ENCODE data around the gene COL23A1. TPM values are rescaled to one million over a fixed set of nuclear protein-coding genes. Genes with fewer than 3 reads are reported as not detected.

The COL23A1 gene
- total and polyA plus RNA-seq, 2 of the 13 experiments (the other 11 are each of a cell fraction or from before 2014, with no cell fraction given) = not detected

DNA sequence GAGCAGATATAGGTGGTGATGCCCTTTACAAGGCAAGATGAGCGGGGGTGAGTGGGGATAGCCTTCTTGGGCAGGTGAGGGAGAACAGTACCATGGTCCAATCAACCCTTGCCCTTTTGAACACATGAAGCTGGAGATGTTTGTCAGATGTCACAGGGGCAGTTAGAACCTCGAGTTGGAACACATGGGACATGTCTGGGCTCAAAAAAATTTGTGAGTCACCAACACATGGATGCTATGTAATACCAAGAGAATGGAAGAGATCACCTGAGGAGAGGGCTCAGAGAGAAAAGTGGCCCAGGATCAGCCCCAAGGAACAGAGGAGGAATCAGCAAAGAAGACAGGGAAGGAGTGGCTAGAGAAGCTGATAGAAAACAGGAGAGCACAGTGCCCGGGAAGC lies 362.3 kb downstream of the COL23A1 start:
- BruUV-seq (replicated peaks) = no TSS peak
- Histone ChIP-seq H4K20me1 (ENCODE audit: insufficient read depth, low read length) (no peaks in the 10 kb centered on the region), H3K9me3 (ENCODE audit: low read length) (no peaks in the 10 kb centered on the region), H3K4me2 (ENCODE audit: low read depth, low read length) (no peak overlapping the region), H3K9ac (ENCODE audit: insufficient read depth, low read depth, low read length) (no peak overlapping the region), H3K36me3 (replicated peaks in 1 of 2; ENCODE audit: control insufficient read depth in 1 of 2, insufficient read depth in 2 of 2, low read length in 2 of 2) (peaks cover 14 to 29% of the 10 kb centered on the region in 2 experiments; a peak in 4 of 5 replicates), H3K27ac (ENCODE audit: extremely low read length, insufficient read depth, low read length) (no peak overlapping the region), H3K4me3 (replicated peaks in 1 of 3; ENCODE audit: insufficient read depth in 1 of 3, low read depth in 2 of 3, low read length in 3 of 3) (no peak overlapping the region), H3K27me3 (ENCODE audit: control insufficient read depth in 1 of 2, insufficient read depth in 2 of 2, low read length in 2 of 2) (no peaks in the 10 kb centered on the region), H2AFZ (ENCODE audit: low read length) (no peak overlapping the region), H3K79me2 (ENCODE audit: insufficient read depth, low read length) (peaks cover 20% of the 10 kb centered on the region), H3K4me1 (ENCODE audit: insufficient read depth, low read length) (peaks cover 33% of the 10 kb centered on the region)
- FAIRE-seq (no peak), ATAC-seq (no peak), DNase-seq (ENCODE audit: low spot score) (no peak)
- no peak for TF ChIP-seq ZNF7 (CRISPR knock-in tag; IDR thresholded peaks at IDR 0.05)
- 0 out of 2 replicates have a peak, but pooled peaks have one; percentile 4 for TF ChIP-seq POLR2G (IDR thresholded peaks at IDR 0.05; ENCODE audit: low read depth, low read length)
- 81% methylated on average over 3 of the region's 3 CpGs for WGBS (ENCODE audit: low lambda C conversion rate)
- in situ Hi-C loops (cut with HindIII; ENCODE audit: extremely low pct_ligation_motif_present, low pct_unique_long_range_greater_than_20kb) (no loop called here), intact Hi-C loops (cut with micrococcal nuclease; ENCODE audit: unreplicated experiment) (no loop called here)
- POLR2A ChIA-PET = interaction anchor here (1.6 kb wide), 1 partner anchor 24 kb away, joined by 5 read pairs; the partner anchor contains the start of gene HNRNPAB
- CTCF ChIA-PET (ENCODE audit: low intra/inter-chr PET ratio, low total read pairs) = no interaction called here

DNA sequence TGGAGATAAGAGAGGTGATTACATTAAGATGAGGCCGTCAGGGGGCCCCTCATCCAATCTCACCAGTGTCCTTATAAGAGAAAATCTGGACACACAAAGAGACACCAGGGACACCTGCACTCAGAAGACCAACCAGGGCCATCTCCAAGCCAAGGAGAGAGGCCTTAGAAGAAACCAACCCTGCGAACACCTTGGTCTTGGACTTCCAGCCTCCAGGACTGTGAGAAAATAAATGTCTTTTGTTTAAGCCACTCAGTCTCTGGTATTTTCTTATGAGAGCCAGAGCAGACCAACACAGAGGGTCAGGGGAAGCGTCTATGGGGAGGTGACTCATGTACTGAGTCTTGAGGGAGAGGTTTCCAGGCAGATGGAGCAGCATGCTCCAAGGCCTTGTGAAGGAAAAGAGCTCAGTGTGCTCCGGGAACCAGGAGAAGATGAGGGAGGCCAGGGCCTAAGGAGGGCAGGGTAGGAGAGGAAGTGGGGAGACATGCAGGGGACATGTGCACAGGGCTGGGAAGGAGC lies 363.0 kb downstream of the COL23A1 start:
- Histone ChIP-seq H2AFZ (ENCODE audit: low read length) (no peak overlapping the region), H3K79me2 (ENCODE audit: insufficient read depth, low read length) (peaks cover 20% of the 10 kb centered on the region), H3K4me2 (ENCODE audit: low read depth, low read length) (no peak overlapping the region), H3K27ac (ENCODE audit: extremely low read length, insufficient read depth, low read length) (no peak overlapping the region), H4K20me1 (ENCODE audit: insufficient read depth, low read length) (no peaks in the 10 kb centered on the region), H3K9ac (ENCODE audit: insufficient read depth, low read depth, low read length) (no peak overlapping the region), H3K27me3 (ENCODE audit: control insufficient read depth in 1 of 2, insufficient read depth in 2 of 2, low read length in 2 of 2) (no peaks in the 10 kb centered on the region), H3K4me1 (ENCODE audit: insufficient read depth, low read length) (peaks cover 28% of the 10 kb centered on the region), H3K4me3 (replicated peaks in 1 of 3; ENCODE audit: insufficient read depth in 1 of 3, low read depth in 2 of 3, low read length in 3 of 3) (no peak overlapping the region), H3K9me3 (ENCODE audit: low read length) (no peaks in the 10 kb centered on the region), H3K36me3 (replicated peaks in 1 of 2; ENCODE audit: control insufficient read depth in 1 of 2, insufficient read depth in 2 of 2, low read length in 2 of 2) (peaks cover 14 to 33% of the 10 kb centered on the region in 2 experiments; a peak in 4 of 5 replicates)
- FAIRE-seq (no peak), DNase-seq (ENCODE audit: low spot score) (no peak), ATAC-seq (no peak)
- no TSS peak for BruUV-seq (replicated peaks)
- in situ Hi-C loops (cut with HindIII; ENCODE audit: extremely low pct_ligation_motif_present, low pct_unique_long_range_greater_than_20kb) (no loop called here), intact Hi-C loops (cut with micrococcal nuclease; ENCODE audit: unreplicated experiment) (no loop called here)
- TF ChIP-seq NFATC3 (CRISPR knock-in tag; IDR thresholded peaks at IDR 0.05) (no peak), POLR2G (IDR thresholded peaks at IDR 0.05; ENCODE audit: low read depth, low read length) (0 out of 2 replicates have a peak, but pooled peaks have one; percentile 5), DZIP1 (CRISPR knock-in tag; IDR thresholded peaks at IDR 0.05) (no peak)
- 98% methylated on average over 4 of the region's 4 CpGs for WGBS (ENCODE audit: low lambda C conversion rate)
- ChIA-PET CTCF (ENCODE audit: low intra/inter-chr PET ratio, low total read pairs) (no interaction called here), POLR2A (interaction anchor here (1.6 kb wide), 1 partner anchor 23 kb away, joined by 5 read pairs; the partner anchor contains the start of gene HNRNPAB)
